Activated naive CD8-positive, alpha-beta T cell treated with anti-CD3 and anti-CD28 coated beads for 36 hours (primary cell): ENCODE data around the gene FBXL20. TPM values are rescaled to one million over a fixed set of nuclear protein-coding genes. Genes with fewer than 3 reads are reported as not detected.
A peak's percentile ranks its signal among the peaks of the same experiment; 100 is the strongest.

ENCODE experiments used
- DNase-seq: peaks from one replicate; pipeline ENCODE4 v3.0.0; 2021
- H3K27ac Mint-ChIP-seq: one replicate; pipeline ENCODE4 v1.8.0; 2022; ENCODE audit warnings: mild to moderate bottlenecking, moderate library complexity, mixed read lengths
- H3K27me3 Mint-ChIP-seq: one replicate; pipeline ENCODE4 v1.8.0; 2022; ENCODE audit warnings: mild to moderate bottlenecking, mixed read lengths
- H3K36me3 Mint-ChIP-seq: one replicate; pipeline ENCODE4 v1.8.0; 2021; ENCODE audit warnings: mild to moderate bottlenecking, mixed read lengths
- H3K4me1 Mint-ChIP-seq: one replicate; pipeline ENCODE4 v1.8.0; 2021; ENCODE audit warnings: mixed read lengths
- H3K4me3 Mint-ChIP-seq: one replicate; pipeline ENCODE4 v1.8.0; 2022; ENCODE audit warnings: mild to moderate bottlenecking, moderate library complexity, mixed read lengths
- H3K9me3 Mint-ChIP-seq: one replicate; pipeline ENCODE4 v1.8.0; 2022; ENCODE audit warnings: mixed read lengths
- total RNA-seq, 2 experiments: library from RNA; stranded (reverse); gene quantifications; one replicate each; pipeline ENCODE4 v1.2.3, GENCODE V29; 2021

Gene FBXL20
- total RNA-seq, 2 experiments from 2014 or later, result 15.7 to 16.3 TPM

- Mint-ChIP-seq H3K4me3 (no peak overlapping the region), H3K9me3 (no peaks in the 10 kb centered on the region), H3K27me3 (peaks cover 44% of the 10 kb centered on the region), H3K27ac (no peak overlapping the region), H3K36me3 (no peaks in the 10 kb centered on the region), H3K4me1 (peaks cover 7% of the 10 kb centered on the region)
- DNase-seq, result no peak
Observed at GRCh38 chr17:39223907-39224777, 177.3 kb downstream of the FBXL20 start.

GRCh38 chr17:39222866-39223834 lies 178.3 kb downstream of the FBXL20 start:
- peaks cover 9% of the 10 kb centered on the region for H3K4me1 Mint-ChIP-seq
- no peaks in the 10 kb centered on the region for H3K9me3 Mint-ChIP-seq
- no peak overlapping the region for H3K27ac Mint-ChIP-seq
- H3K27me3 Mint-ChIP-seq, result peaks cover 42% of the 10 kb centered on the region
- H3K4me3 Mint-ChIP-seq, result no peak overlapping the region
- H3K36me3 Mint-ChIP-seq, result no peaks in the 10 kb centered on the region
- DNase-seq, result no peak

DNA sequence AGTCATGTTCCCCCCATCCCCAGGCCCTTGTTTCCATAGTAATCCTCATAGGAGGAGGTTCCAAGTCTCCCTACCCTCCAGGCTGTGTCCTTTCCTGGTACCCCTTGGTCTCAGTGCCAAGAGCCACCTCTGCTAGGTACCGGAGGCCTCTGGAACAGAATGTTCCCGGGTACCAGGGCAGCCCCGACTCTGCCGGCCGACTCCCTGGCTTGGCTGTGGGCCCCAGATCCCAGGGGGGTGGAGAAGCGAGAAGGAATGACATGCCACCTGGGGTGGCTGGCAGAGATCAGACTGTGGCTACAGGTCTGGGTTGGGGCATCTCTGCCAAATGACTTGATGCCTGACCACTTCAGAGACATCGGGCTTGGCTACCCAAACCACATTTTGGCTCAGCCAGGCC lies 179.3 kb downstream of the FBXL20 start:
- Mint-ChIP-seq H3K27ac (no peak overlapping the region), H3K27me3 (peaks cover 32% of the 10 kb centered on the region), H3K9me3 (no peaks in the 10 kb centered on the region), H3K4me3 (no peak overlapping the region), H3K36me3 (no peaks in the 10 kb centered on the region), H3K4me1 (peaks cover 11% of the 10 kb centered on the region)
- DNase-seq, result no peak

DNA sequence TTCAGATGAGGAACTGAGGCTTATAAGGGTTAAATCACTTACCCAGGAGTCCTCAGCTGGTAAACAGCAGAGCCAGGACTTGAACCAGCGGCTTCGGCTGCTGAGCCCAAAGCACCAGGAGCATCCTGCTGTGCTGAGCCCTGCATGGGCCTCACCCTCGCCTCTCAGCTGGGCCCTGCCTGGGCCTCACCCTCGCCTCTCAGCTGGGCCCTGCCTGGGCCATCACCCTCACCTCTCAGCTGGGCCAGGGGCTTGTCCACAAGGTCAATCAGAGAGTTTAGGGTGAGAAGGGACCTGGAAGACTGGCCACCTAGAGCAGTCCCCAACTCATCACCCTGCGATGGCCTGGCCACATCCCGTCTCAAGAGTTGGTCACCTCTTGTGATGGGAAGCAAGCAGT lies 179.9 kb downstream of the FBXL20 start:
- H3K4me3 Mint-ChIP-seq, result no peak overlapping the region
- no peak for DNase-seq
- no peaks in the 10 kb centered on the region for H3K36me3 Mint-ChIP-seq
- H3K4me1 Mint-ChIP-seq, result peaks cover 11% of the 10 kb centered on the region
- H3K9me3 Mint-ChIP-seq, result no peaks in the 10 kb centered on the region
- peaks cover 27% of the 10 kb centered on the region for H3K27me3 Mint-ChIP-seq
- no peak overlapping the region for H3K27ac Mint-ChIP-seq

GRCh38 chr17:39219647-39220154 lies 181.7 kb downstream of the FBXL20 start:
- Mint-ChIP-seq H3K27ac (no peak overlapping the region), H3K36me3 (no peaks in the 10 kb centered on the region), H3K4me1 (peaks cover 4% of the 10 kb centered on the region), H3K4me3 (no peak overlapping the region), H3K27me3 (peaks cover 18% of the 10 kb centered on the region), H3K9me3 (no peaks in the 10 kb centered on the region)
- DNase-seq, result no peak

GRCh38 chr17:39218906-39219305 lies 182.5 kb downstream of the FBXL20 start:
- Mint-ChIP-seq H3K27me3 (peaks cover 10% of the 10 kb centered on the region), H3K27ac (no peak overlapping the region), H3K36me3 (no peaks in the 10 kb centered on the region), H3K4me1 (peaks cover 4% of the 10 kb centered on the region), H3K4me3 (no peak overlapping the region), H3K9me3 (no peaks in the 10 kb centered on the region)
- no peak for DNase-seq

DNA sequence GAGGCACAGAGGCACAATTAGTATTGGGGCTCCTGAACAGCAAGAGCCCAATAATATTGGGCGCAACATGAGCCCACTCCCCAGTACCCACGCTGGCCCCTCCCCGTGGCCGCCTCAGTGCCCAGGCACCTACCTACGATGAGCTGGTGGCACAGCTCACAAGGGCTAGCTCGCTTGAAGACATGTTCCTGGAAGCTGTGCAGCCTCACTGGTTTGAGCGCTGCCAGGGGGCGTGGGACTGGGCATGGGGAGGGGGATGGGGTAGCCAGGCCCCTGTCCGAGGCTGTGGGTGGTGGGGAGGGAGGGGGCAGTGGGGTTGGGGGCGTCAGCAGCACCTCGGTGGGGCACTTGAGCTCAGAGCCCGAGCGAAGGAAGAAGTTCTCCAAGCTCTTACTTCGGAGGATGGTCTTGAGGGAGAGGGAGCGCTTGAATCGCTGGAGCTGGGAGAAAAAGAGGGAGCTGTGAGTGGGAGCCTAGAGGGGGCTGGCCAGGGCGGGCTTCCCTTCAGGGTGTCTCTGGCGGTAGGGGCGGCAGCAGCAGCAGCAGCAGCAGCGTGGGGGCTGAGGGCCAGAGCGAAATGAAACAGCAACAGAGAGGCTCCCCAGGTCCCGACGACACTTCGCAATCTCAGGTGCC lies 183.6 kb downstream of the FBXL20 start:
- DNase-seq, result no peak
- Mint-ChIP-seq H3K27me3 (peaks cover 4% of the 10 kb centered on the region), H3K27ac (no peak overlapping the region), H3K36me3 (no peaks in the 10 kb centered on the region), H3K9me3 (no peaks in the 10 kb centered on the region), H3K4me1 (peaks cover 4% of the 10 kb centered on the region), H3K4me3 (no peak overlapping the region)

- Mint-ChIP-seq H3K27me3 (no peaks in the 10 kb centered on the region), H3K36me3 (no peaks in the 10 kb centered on the region), H3K4me3 (no peak overlapping the region), H3K9me3 (no peaks in the 10 kb centered on the region), H3K4me1 (peaks cover 18% of the 10 kb centered on the region), H3K27ac (no peak overlapping the region)
- no peak for DNase-seq
Observed at GRCh38 chr17:39213852-39214251, 187.6 kb downstream of the FBXL20 start.

DNA sequence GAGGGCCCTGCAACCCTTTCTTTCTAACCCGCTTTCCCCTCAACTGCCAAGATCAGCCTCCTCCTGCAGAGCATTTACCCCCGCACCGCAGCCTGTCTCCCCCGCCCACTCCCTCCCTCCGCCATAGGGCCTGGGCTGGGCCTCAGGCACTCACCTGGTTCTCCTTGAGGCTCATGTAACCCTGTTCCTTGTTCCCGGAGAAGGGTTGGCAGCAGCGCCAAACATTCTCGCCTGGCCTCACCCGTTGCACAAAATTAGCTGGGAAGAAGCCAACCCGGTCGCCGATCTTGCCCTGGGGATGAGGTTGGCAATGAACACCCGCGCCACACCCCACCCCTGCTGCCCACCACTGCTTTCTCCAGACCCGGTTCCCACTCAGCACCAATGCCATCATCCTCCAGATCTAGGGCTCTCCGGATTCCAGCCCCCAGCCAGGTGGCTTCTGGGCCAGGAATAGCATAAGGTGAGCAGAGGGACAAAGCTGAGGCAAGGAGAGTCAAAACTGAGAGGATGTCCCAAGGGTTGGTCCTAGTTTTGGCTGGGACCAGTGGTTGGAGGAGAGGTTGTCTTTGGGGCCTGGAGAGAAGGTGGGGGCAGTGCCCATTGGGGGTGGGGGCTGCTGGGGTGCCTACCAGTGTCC lies 188.5 kb downstream of the FBXL20 start:
- no peak overlapping the region for H3K4me3 Mint-ChIP-seq
- H3K4me1 Mint-ChIP-seq, result peaks cover 23% of the 10 kb centered on the region
- H3K27ac Mint-ChIP-seq, result no peak overlapping the region
- no peak for DNase-seq
- no peaks in the 10 kb centered on the region for H3K9me3 Mint-ChIP-seq
- no peaks in the 10 kb centered on the region for H3K36me3 Mint-ChIP-seq
- H3K27me3 Mint-ChIP-seq, result no peaks in the 10 kb centered on the region

DNA sequence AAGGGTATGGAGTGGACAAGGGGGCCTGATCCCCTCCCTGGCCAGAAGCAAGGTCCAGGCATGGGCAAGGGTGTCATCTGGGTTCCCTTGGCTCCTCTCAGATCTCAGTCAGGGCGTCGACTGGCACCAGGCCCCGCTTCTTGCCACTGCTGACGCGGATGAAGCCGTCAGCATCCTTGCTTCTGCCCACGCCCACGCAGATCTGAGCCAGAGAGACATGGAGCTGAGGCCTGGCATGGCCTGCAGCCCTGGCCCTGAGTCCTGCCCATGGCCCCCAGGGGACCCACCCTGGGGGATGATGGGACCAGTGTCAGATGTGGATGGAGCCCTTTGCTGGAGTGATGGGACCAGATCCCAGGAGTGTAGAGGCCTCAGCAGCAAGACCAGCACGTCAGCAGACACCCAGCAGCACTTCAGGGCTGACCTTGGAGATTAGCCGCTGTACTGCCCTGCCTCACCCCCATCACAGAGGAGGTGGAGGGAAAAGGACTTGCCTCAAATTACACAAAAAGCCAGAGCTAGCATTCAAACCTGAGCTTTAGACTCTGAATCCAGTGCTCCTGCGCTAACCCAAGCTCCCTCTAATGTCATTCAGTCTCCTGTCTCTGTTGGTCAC lies 189.1 kb downstream of the FBXL20 start:
- Mint-ChIP-seq H3K27me3 (no peaks in the 10 kb centered on the region), H3K27ac (no peak overlapping the region), H3K4me1 (peaks cover 28% of the 10 kb centered on the region), H3K36me3 (no peaks in the 10 kb centered on the region), H3K9me3 (no peaks in the 10 kb centered on the region), H3K4me3 (no peak overlapping the region)
- no peak for DNase-seq

DNA sequence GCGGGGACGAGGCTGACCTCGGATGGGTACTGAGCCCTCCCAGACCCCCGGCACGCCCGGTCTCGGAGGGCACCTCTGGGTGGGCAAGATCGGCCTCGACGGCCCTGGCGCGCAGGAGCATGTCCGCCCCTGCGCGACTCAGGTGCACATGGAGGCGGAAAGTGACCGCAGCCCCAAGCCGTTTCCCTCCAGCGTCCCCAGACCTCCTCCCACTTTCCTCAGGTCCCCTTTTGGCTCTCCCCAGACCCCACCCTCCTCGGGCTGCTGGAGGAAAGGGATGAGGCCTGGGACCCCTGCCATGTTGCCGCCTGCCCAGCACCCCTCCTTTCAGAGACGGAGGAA lies 191.4 kb downstream of the FBXL20 start:
- Mint-ChIP-seq H3K4me1 (peaks cover 36% of the 10 kb centered on the region), H3K4me3 (peak overlapping the region; percentile 58), H3K27me3 (no peaks in the 10 kb centered on the region), H3K36me3 (no peaks in the 10 kb centered on the region), H3K9me3 (no peaks in the 10 kb centered on the region), H3K27ac (peak overlapping the region; percentile 63)
- no peak for DNase-seq

- H3K36me3 Mint-ChIP-seq, result peaks cover 4% of the 10 kb centered on the region
- H3K4me3 Mint-ChIP-seq, result peak overlapping the region; percentile 60
- no peaks in the 10 kb centered on the region for H3K27me3 Mint-ChIP-seq
- peak; percentile 87 for DNase-seq
- no peaks in the 10 kb centered on the region for H3K9me3 Mint-ChIP-seq
- no peak overlapping the region for H3K27ac Mint-ChIP-seq
- peaks cover 36% of the 10 kb centered on the region for H3K4me1 Mint-ChIP-seq
Observed at GRCh38 chr17:39209317-39210092, 191.9 kb downstream of the FBXL20 start.

- no peaks in the 10 kb centered on the region for H3K9me3 Mint-ChIP-seq
- peak; percentile 45 for DNase-seq
- peaks cover 39% of the 10 kb centered on the region for H3K4me1 Mint-ChIP-seq
- H3K4me3 Mint-ChIP-seq, result peak overlapping the region; percentile 60
- H3K27me3 Mint-ChIP-seq, result no peaks in the 10 kb centered on the region
- no peak overlapping the region for H3K27ac Mint-ChIP-seq
- H3K36me3 Mint-ChIP-seq, result peaks cover 11% of the 10 kb centered on the region
Observed at GRCh38 chr17:39208893-39209292, 192.5 kb downstream of the FBXL20 start.
